Neural progenitor cell (in vitro differentiated cells): Measurements from ENCODE around the gene CD99L2.

ENCODE experiments used
- CTCF ChIP-seq: fragments of 200-600 bp; sonication (generic); IDR thresholded peaks from 2 replicates; pipeline ENCODE4 v1.5.1; 2017; ENCODE audit warnings: antibody characterized with exemption, mild to moderate bottlenecking
- EZH2 ChIP-seq: fragments of 200-600 bp; sonication (generic); IDR thresholded peaks from 2 replicates; pipeline ENCODE4 v1.6.1; 2017; ENCODE audit warnings: antibody characterized with exemption, mild to moderate bottlenecking, moderate library complexity

- TF ChIP-seq CTCF (no peak), EZH2 (no peak)
Measured at GRCh38 chrX:150856101-150856500, 42.4 kb downstream of the CD99L2 start.
